ENCODE data around the gene ANKRD34A. TPM values are rescaled to one million over a fixed set of nuclear protein-coding genes. Genes with fewer than 3 reads are reported as not detected.

The ANKRD34A gene
- total and polyA plus RNA-seq, 2 of the 13 experiments (the other 11 are each of a cell fraction or from before 2014, with no cell fraction given): 0.05 to 0.07 TPM

DNA sequence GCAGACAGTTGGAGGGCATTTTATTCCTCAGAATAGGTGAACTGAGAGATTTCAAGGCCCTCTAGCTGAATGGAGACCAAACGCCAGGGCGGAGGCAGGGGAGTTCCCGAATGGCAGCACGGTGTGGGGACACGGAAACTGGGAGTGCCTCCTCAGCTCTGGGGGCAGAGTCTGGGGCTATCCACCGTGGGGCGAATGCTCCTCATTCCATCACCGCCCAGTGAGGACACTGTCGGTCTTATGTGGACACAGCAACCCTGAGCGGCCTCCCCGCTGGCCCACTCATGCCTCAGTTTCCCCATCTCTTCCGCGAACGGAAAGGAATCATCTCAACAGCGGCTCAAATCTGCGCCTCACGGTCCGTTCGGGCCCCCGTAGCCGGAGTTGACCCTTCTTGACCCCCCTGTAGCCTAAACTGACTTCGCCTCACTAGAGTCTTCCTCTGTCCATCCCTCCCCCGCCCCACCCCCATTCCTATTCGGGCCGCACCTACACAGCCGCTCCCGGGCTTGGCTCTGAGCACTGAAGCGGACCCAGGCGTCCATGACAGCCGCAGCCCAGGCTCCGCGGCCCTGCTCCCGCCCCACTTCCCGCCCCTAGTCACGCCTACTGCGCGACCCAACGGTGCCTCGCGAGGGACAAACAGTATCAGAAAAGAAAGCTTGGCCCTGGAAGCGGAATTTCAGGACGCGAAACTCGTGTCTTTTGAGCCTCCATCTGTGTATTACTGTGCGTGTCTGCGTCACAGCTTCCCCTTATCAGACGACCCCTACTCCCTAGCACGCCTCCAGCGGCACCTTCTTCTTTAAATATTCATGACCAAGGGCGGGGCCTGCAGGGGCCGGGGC is 46.0 kb downstream of the ANKRD34A start, which contains the start of gene PEX11B (continued):
- TF ChIP-seq, protein P1, sequence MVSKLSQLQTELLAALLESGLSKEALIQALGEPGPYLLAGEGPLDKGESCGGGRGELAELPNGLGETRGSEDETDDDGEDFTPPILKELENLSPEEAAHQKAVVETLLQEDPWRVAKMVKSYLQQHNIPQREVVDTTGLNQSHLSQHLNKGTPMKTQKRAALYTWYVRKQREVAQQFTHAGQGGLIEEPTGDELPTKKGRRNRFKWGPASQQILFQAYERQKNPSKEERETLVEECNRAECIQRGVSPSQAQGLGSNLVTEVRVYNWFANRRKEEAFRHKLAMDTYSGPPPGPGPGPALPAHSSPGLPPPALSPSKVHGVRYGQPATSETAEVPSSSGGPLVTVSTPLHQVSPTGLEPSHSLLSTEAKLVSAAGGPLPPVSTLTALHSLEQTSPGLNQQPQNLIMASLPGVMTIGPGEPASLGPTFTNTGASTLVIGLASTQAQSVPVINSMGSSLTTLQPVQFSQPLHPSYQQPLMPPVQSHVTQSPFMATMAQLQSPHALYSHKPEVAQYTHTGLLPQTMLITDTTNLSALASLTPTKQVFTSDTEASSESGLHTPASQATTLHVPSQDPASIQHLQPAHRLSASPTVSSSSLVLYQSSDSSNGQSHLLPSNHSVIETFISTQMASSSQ (IDR thresholded peaks at IDR 0.05; ENCODE audit: low read depth): 0 out of 2 replicates have a peak, but pooled peaks have one; percentile 11
- TF ChIP-seq, protein P1 (CRISPR knock-in tag; IDR thresholded peaks at IDR 0.05; ENCODE audit: borderline replicate concordance): no peak
- peak; percentile 71; the same call in 1 of the 2 replicates for TF ChIP-seq YEATS2 (CRISPR knock-in tag; IDR thresholded peaks at IDR 0.05; ENCODE audit: borderline replicate concordance)
- no peak for TF ChIP-seq ZNF790 (CRISPR knock-in tag; IDR thresholded peaks at IDR 0.05; ENCODE audit: borderline replicate concordance)
- 0 out of 2 replicates have a peak, but pooled peaks have one; percentile 57 for TF ChIP-seq ZSCAN29 (CRISPR knock-in tag; conservative IDR thresholded peaks at IDR 0.05)
- peak; percentile 25 to 68; a peak in 2 of 4 replicates for TF ChIP-seq POLR2A (IDR thresholded peaks at IDR 0.05; ENCODE audit: insufficient read depth in 1 of 2, low read depth in 2 of 2, low read length in 2 of 2)
- 0 out of 2 replicates have a peak, but pooled peaks have one; percentile 19 for TF ChIP-seq RXRA (CRISPR knock-in tag; IDR thresholded peaks at IDR 0.05)
- no peak for TF ChIP-seq SRSF4 (IDR thresholded peaks at IDR 0.05; ENCODE audit: low read depth, low read length, poor library complexity, severe bottlenecking)
- peak; percentile 12; the same call in 1 of the 2 replicates for TF ChIP-seq DRAP1 (CRISPR knock-in tag; IDR thresholded peaks at IDR 0.05)
- peak; percentile 70 for TF ChIP-seq SIN3B (IDR thresholded peaks at IDR 0.05; ENCODE audit: low read length)
- TF ChIP-seq CHD2 (IDR thresholded peaks at IDR 0.05; ENCODE audit: low read depth, low read length): peak; percentile 92
- TF ChIP-seq PBX3 (CRISPR knock-in tag; IDR thresholded peaks at IDR 0.05; ENCODE audit: borderline replicate concordance): no peak
- TF ChIP-seq PHF8 (CRISPR knock-in tag; IDR thresholded peaks at IDR 0.05): peak; percentile 58
- TF ChIP-seq, protein P2, sequence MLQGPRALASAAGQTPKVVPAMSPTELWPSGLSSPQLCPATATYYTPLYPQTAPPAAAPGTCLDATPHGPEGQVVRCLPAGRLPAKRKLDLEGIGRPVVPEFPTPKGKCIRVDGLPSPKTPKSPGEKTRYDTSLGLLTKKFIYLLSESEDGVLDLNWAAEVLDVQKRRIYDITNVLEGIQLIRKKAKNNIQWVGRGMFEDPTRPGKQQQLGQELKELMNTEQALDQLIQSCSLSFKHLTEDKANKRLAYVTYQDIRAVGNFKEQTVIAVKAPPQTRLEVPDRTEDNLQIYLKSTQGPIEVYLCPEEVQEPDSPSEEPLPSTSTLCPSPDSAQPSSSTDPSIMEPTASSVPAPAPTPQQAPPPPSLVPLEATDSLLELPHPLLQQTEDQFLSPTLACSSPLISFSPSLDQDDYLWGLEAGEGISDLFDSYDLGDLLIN (CRISPR knock-in tag; IDR thresholded peaks at IDR 0.05; ENCODE audit: borderline replicate concordance): no peak
- TF ChIP-seq, protein P3, sequence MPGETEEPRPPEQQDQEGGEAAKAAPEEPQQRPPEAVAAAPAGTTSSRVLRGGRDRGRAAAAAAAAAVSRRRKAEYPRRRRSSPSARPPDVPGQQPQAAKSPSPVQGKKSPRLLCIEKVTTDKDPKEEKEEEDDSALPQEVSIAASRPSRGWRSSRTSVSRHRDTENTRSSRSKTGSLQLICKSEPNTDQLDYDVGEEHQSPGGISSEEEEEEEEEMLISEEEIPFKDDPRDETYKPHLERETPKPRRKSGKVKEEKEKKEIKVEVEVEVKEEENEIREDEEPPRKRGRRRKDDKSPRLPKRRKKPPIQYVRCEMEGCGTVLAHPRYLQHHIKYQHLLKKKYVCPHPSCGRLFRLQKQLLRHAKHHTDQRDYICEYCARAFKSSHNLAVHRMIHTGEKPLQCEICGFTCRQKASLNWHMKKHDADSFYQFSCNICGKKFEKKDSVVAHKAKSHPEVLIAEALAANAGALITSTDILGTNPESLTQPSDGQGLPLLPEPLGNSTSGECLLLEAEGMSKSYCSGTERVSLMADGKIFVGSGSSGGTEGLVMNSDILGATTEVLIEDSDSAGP (CRISPR knock-in tag; IDR thresholded peaks at IDR 0.05; ENCODE audit: borderline replicate concordance): peak; percentile 99
- TF ChIP-seq AGO1 (IDR thresholded peaks at IDR 0.05; ENCODE audit: low read depth, low read length, poor library complexity, severe bottlenecking): peak; percentile 11
- TF ChIP-seq ZNF746 (CRISPR knock-in tag; IDR thresholded peaks at IDR 0.05): no peak
- no peak for TF ChIP-seq ARID2 (CRISPR knock-in tag; IDR thresholded peaks at IDR 0.05; ENCODE audit: borderline replicate concordance)
- TF ChIP-seq POLR2G (IDR thresholded peaks at IDR 0.05; ENCODE audit: low read depth, low read length): peak; percentile 66
- peak; percentile 23; the same call in 1 of the 2 replicates for TF ChIP-seq ZNF225 (CRISPR knock-in tag; IDR thresholded peaks at IDR 0.05)
